Lung (tissue), 12 donors: ENCODE data around the gene TEX54. TPM values are rescaled to one million over a fixed set of nuclear protein-coding genes. Genes with fewer than 3 reads are reported as not detected.
A peak's percentile ranks its signal among the peaks of the same experiment; 100 is the strongest.

ENCODE experiments used
- ATAC-seq: fragments of 200-7000 bp; cut with Tn5 transposase; one replicate; pipeline ENCODE4 v1.9.1; 2020; ENCODE audit warnings: moderate number of reproducible peaks; ENCODE audit not compliant: insufficient read depth, low FRiP score
- DNase-seq, 3 donors: peaks; one replicate each; pipeline ENCODE4 v3.0.0-alpha.2; 2013 to 2017
- H3K27ac ChIP-seq, 2 donors: one replicate each; pipeline ENCODE4 v1.5.1; 2013; ENCODE audit warnings: mild to moderate bottlenecking in 2 of 2, moderate library complexity in 2 of 2, control low read depth in 1 of 2, inconsistent platforms in 1 of 2, low read depth in 1 of 2, low read length in 1 of 2
- H3K27me3 ChIP-seq, 3 donors: one replicate each; pipeline ENCODE4 v1.5.1; 2013; ENCODE audit warnings: low read length in 2 of 3; ENCODE audit not compliant: control insufficient read depth in 3 of 3, insufficient read depth in 3 of 3
- H3K36me3 ChIP-seq, 4 donors: one replicate each; pipeline ENCODE4 v1.5.1; 2013; ENCODE audit warnings: low read length in 4 of 4, mild to moderate bottlenecking in 1 of 4, moderate library complexity in 1 of 4; ENCODE audit not compliant: control insufficient read depth in 4 of 4, insufficient read depth in 4 of 4
- H3K4me1 ChIP-seq, 5 donors: one replicate each; pipeline ENCODE4 v1.5.1; 2013; ENCODE audit warnings: low read length in 5 of 5, mild to moderate bottlenecking in 2 of 5, moderate library complexity in 1 of 5; ENCODE audit not compliant: control insufficient read depth in 5 of 5, insufficient read depth in 5 of 5
- H3K4me3 ChIP-seq: one replicate; pipeline ENCODE4 v1.5.1; 2013; ENCODE audit warnings: mild to moderate bottlenecking, control low read depth, moderate library complexity
- H3K9ac ChIP-seq, 2 donors: one replicate each; pipeline ENCODE4 v1.5.1; 2013; ENCODE audit warnings: low read length in 2 of 2, control low read depth in 1 of 2; ENCODE audit not compliant: insufficient read depth in 1 of 2
- H3K9me3 ChIP-seq, 4 donors: one replicate each; pipeline ENCODE4 v1.5.1; 2013; ENCODE audit warnings: low read length in 3 of 4, mild to moderate bottlenecking in 1 of 4, moderate library complexity in 1 of 4; ENCODE audit not compliant: control insufficient read depth in 4 of 4, insufficient read depth in 3 of 4
- WGBS, 2 donors: extraction: QIAGEN DNeasy Blood & Tissue Kit; methylation state at CpG; one replicate each; pipeline ENCODE4 v1.1.7; 2013; 5-methylcytosine and 5-hydroxymethylcytosine counted together
- polyA plus RNA-seq, 2 donors: library from polyadenylated mRNA; stranded (reverse); fragments of 200-250 nt; gene quantifications; one replicate each; pipeline ENCODE4 v1.2.1, GENCODE V29; 2013
- total RNA-seq, 2 donors: library from RNA; depleted of rRNA in 1 of 2; stranded (reverse); fragments of >200 nt in 1 of 2; gene quantifications; one replicate each; pipeline ENCODE4 v1.2.1, GENCODE V29; 2014 to 2021
- TF ChIP-seq, protein P1 (sequence below): IDR thresholded peaks from 2 replicates; pipeline ENCODE4 v1.5.1; 2012; ENCODE audit warnings: mild to moderate bottlenecking; ENCODE audit errors: control extremely low read depth, extremely low read depth
- donor health status: control.
- donor health status: control.
- donor health status: Bipolar disorder and iron deficiency.
- donor health status: healthy.
- donor health status: DM: yes; HTN: yes; CAD: no.

Gene TEX54
- total and polyA plus RNA-seq, 4 donors = not detected

DNA sequence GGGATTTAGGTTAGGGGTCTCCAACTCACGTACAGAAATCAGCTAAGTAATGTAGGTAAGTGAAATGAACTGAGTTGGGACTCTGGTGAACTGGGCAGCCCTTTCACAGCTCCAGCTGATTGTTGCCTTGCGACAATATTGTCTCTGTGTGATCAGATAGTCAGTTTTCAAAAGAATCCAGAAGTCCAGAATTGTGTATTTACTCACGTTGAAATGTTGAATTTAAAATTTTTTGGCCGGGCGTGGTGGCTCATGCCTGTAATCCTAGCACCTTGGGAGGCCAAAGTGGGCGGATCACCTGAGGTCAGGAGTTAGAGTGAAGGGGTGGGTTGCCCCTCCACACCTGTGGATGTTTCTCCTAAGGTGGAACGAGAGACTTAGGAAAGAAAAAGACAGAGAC lies 25.6 kb upstream of the TEX54 start:
- H3K4me3 ChIP-seq = no peak overlapping the region
- H3K9ac ChIP-seq = peak overlapping the region in 1 of 2 donors; percentile 1
- TF ChIP-seq, protein P1, sequence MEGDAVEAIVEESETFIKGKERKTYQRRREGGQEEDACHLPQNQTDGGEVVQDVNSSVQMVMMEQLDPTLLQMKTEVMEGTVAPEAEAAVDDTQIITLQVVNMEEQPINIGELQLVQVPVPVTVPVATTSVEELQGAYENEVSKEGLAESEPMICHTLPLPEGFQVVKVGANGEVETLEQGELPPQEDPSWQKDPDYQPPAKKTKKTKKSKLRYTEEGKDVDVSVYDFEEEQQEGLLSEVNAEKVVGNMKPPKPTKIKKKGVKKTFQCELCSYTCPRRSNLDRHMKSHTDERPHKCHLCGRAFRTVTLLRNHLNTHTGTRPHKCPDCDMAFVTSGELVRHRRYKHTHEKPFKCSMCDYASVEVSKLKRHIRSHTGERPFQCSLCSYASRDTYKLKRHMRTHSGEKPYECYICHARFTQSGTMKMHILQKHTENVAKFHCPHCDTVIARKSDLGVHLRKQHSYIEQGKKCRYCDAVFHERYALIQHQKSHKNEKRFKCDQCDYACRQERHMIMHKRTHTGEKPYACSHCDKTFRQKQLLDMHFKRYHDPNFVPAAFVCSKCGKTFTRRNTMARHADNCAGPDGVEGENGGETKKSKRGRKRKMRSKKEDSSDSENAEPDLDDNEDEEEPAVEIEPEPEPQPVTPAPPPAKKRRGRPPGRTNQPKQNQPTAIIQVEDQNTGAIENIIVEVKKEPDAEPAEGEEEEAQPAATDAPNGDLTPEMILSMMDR = no peak
- peaks cover 2 to 23% (median 10%) of the 10 kb centered on the region in 5 donors for H3K4me1 ChIP-seq
- no peaks in the 10 kb centered on the region for H3K9me3 ChIP-seq
- no peak for ATAC-seq
- H3K27me3 ChIP-seq = no peaks in the 10 kb centered on the region
- 79 to 85% methylated on average over 7 of the region's 7 CpGs for WGBS, 2 donors
- no peak overlapping the region for H3K27ac ChIP-seq
- DNase-seq = no peak
- peaks cover 5 to 23% (median 14%) of the 10 kb centered on the region in 4 donors for H3K36me3 ChIP-seq

DNA sequence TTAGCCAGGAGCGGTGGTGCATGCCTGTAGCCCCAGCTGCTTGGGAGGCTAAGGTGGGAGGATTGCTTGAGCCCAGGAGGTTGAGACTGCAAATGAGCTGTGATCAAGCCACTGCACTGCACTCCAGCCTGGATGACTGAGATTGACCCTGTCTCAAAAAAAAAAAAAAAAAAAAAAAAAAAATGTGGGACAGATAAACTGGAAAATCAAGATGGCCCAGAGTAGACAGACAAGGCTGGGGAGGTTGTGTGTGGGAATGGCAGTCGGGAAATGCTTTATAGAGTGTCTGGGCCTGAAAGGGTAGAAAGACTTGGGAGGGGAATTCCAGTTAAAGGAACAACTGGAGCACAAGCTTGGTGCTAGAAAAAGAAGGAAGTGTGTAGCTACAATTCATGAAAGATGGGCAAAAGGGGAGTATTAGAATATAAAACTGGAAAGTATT lies 24.9 kb upstream of the TEX54 start:
- TF ChIP-seq, protein P1 = no peak
- 67 to 69% methylated on average over 2 of the region's 2 CpGs for WGBS, 2 donors

DNA sequence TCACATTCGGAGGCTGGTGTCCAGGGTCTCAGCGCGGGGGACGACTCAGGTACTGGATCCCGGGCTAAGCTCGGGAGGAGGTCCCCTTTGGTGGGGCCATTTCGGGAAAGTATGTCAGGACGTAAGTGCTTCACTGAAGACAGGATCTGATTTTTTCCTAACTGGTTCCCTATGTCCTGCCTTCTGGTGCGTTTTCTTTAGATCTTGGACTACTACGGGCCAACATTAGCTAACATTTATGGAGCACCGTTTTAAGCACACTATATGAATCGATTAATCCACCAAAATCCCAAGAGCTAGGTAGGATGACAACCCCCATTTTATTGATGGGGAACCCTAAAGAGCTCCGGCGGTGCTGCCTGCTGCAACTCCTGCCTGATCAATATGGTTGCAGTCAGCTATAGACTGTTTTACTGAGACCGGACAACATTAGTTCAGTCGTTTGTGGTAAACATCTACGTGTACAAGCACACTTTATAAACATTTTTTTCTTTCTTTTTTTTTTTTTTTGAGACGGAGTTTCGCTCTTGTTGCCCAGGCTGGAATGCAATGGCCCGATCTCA lies 23.8 kb upstream of the TEX54 start:
- peak overlapping the region; percentile 41 to 91 for H3K9ac ChIP-seq
- H3K36me3 ChIP-seq = peaks cover 13 to 39% (median 24%) of the 10 kb centered on the region in 4 donors
- peak in 1 of 3 donors; percentile 41 for DNase-seq
- 5 to 6% methylated on average over 20 of the region's 20 CpGs for WGBS, 2 donors
- no peaks in the 10 kb centered on the region for H3K27me3 ChIP-seq
- H3K4me3 ChIP-seq = peak overlapping the region; percentile 60
- peaks cover 2 to 24% (median 12%) of the 10 kb centered on the region in 5 donors for H3K4me1 ChIP-seq
- no peaks in the 10 kb centered on the region for H3K9me3 ChIP-seq
- ATAC-seq = no peak
- TF ChIP-seq, protein P1 = no peak
- peak overlapping the region; percentile 57 to 80 for H3K27ac ChIP-seq

More for the DNA sequence above, 24.9 kb upstream of the TEX54 start:
- no peak overlapping the region for H3K4me3 ChIP-seq
- peak overlapping the region in 1 of 2 donors; percentile 1 for H3K9ac ChIP-seq
- no peaks in the 10 kb centered on the region for H3K9me3 ChIP-seq
- peak in 1 of 3 donors; percentile 25 for DNase-seq
- peaks cover 9 to 28% (median 18%) of the 10 kb centered on the region in 4 donors for H3K36me3 ChIP-seq
- no peak overlapping the region for H3K27ac ChIP-seq
- H3K4me1 ChIP-seq = peaks cover 2 to 24% (median 12%) of the 10 kb centered on the region in 5 donors
- ATAC-seq = no peak
- H3K27me3 ChIP-seq = no peaks in the 10 kb centered on the region
